HepG2 (cell line): ENCODE measurements around the gene ZNF385B.

ENCODE experiments used
- EZH2 ChIP-seq: conservative IDR thresholded peaks from 2 replicates; pipeline ENCODE4 v1.6.1; 2012; ENCODE audit warnings: mild to moderate bottlenecking, low read depth, low read length, moderate library complexity
- HNRNPH1 ChIP-seq: fragments of 200-400 bp; formaldehyde crosslinking; optimal IDR thresholded peaks from 2 replicates; pipeline ENCODE3; 2017; ENCODE audit warnings: mild to moderate bottlenecking, low read depth, low read length
- ZKSCAN5 ChIP-seq: sonication (generic); formaldehyde crosslinking; IDR thresholded peaks from 2 replicates; pipeline ENCODE4 v1.5.1; 2020; ENCODE audit warnings: mild to moderate bottlenecking, missing genetic modification reagents
- ZNF296 ChIP-seq: sonication (generic); formaldehyde crosslinking; conservative IDR thresholded peaks from 2 replicates; pipeline ENCODE4 v1.5.0; 2020; ENCODE audit warnings: mild to moderate bottlenecking, missing genetic modification reagents
- TF ChIP-seq, protein P1 (sequence below): sonication (generic); formaldehyde crosslinking; IDR thresholded peaks from 2 replicates; pipeline ENCODE4 v1.4.0; 2020; ENCODE audit warnings: missing genetic modification reagents
- TF ChIP-seq, protein P2 (sequence below): sonication (generic); formaldehyde crosslinking; IDR thresholded peaks from 2 replicates; pipeline ENCODE4 v1.5.0; 2020; ENCODE audit warnings: mild to moderate bottlenecking, missing genetic modification reagents, moderate library complexity

DNA sequence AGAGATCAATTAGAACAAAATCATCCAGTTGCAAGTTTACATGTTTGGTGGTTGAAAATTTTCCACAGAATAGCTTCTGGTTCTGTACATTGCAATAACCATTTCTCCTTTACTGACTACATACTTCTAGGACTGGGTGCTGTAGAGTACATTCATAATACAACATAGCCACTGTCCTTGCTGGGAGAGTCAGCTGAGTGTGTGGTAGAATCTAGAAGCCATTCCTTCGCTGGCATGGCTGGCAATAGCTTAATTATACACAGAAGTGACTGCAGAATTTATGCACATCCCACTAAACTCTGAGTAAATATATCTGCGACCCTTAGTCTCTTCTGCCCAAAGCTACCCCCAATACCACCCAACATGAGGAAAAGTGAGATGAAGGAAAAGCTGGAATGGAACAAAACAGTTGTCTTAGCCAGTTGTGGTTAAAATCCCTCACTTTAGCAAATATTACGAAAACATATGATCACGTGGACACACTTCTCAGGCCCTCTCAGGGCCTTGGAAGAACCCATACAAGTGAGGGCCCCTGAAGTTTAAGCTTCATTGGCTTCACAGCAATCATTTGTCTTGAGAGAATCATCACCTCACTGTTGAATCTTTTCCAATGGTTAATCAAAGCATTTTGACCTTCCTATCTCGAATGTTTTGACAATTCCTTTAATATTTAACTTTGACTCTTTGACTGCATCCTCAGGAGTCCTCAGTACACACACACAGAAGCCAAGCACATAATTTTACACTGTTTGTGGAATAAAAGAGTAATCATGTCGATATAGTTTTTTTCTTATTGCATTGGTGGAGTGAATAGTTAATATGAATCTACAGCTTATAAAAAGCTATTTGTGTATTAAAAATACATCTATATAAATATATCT, 225.1 kb downstream of the ZNF385B start:
- TF ChIP-seq ZKSCAN5 (CRISPR knock-in tag), result no peak
- TF ChIP-seq, protein P1, sequence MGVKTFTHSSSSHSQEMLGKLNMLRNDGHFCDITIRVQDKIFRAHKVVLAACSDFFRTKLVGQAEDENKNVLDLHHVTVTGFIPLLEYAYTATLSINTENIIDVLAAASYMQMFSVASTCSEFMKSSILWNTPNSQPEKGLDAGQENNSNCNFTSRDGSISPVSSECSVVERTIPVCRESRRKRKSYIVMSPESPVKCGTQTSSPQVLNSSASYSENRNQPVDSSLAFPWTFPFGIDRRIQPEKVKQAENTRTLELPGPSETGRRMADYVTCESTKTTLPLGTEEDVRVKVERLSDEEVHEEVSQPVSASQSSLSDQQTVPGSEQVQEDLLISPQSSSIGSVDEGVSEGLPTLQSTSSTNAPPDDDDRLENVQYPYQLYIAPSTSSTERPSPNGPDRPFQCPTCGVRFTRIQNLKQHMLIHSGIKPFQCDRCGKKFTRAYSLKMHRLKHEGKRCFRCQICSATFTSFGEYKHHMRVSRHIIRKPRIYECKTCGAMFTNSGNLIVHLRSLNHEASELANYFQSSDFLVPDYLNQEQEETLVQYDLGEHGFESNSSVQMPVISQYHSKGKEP (CRISPR knock-in tag), result no peak
- TF ChIP-seq HNRNPH1, result no peak
- no peak for TF ChIP-seq ZNF296 (CRISPR knock-in tag)
- TF ChIP-seq, protein P2, sequence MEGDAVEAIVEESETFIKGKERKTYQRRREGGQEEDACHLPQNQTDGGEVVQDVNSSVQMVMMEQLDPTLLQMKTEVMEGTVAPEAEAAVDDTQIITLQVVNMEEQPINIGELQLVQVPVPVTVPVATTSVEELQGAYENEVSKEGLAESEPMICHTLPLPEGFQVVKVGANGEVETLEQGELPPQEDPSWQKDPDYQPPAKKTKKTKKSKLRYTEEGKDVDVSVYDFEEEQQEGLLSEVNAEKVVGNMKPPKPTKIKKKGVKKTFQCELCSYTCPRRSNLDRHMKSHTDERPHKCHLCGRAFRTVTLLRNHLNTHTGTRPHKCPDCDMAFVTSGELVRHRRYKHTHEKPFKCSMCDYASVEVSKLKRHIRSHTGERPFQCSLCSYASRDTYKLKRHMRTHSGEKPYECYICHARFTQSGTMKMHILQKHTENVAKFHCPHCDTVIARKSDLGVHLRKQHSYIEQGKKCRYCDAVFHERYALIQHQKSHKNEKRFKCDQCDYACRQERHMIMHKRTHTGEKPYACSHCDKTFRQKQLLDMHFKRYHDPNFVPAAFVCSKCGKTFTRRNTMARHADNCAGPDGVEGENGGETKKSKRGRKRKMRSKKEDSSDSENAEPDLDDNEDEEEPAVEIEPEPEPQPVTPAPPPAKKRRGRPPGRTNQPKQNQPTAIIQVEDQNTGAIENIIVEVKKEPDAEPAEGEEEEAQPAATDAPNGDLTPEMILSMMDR (CRISPR knock-in tag), result no peak
- no peak for TF ChIP-seq EZH2
